Stimulated activated CD8-positive, alpha-beta memory T cell treated with anti-CD3 and anti-CD28 coated beads, Interleukin-7, amount 100 ng/mL, for 48 hours (primary cell): ENCODE results near the gene ABHD17B.
"Not testable (repeated sequence)": the region's sequence is repeated elsewhere in the genome, so short reads cannot be mapped to it uniquely, and the experiment has no call there.

ENCODE experiments used
- DNase-seq, 2 donors: peaks; one replicate each; pipeline ENCODE4 v3.0.0-alpha.2; 2020; ENCODE audit warnings: low read depth in 1 of 2; ENCODE audit errors: extremely low read depth in 1 of 2

Gene ABHD17B

GRCh38 chr9:71911061-71911907 lies at the start of gene ABHD17B, which contains the start of gene C9orf85:
Gene ABHD17B, minus strand, starts transcription at chr9:71911193. Its CDS starts 36,113 bp downstream, at chr9:71875080.
Gene C9orf85, plus strand, starts transcription at chr9:71911639. Its CDS starts 96 bp downstream, at chr9:71911735.
- DNase-seq = peak; percentile 93 to 98

- DNase-seq = no peak
Observed at GRCh38 chr9:71955300-71955915, 44.4 kb upstream of the ABHD17B start.

- DNase-seq = not testable (repeated sequence)
Observed at GRCh38 chr9:71954652-71955051, 43.7 kb upstream of the ABHD17B start.

DNA sequence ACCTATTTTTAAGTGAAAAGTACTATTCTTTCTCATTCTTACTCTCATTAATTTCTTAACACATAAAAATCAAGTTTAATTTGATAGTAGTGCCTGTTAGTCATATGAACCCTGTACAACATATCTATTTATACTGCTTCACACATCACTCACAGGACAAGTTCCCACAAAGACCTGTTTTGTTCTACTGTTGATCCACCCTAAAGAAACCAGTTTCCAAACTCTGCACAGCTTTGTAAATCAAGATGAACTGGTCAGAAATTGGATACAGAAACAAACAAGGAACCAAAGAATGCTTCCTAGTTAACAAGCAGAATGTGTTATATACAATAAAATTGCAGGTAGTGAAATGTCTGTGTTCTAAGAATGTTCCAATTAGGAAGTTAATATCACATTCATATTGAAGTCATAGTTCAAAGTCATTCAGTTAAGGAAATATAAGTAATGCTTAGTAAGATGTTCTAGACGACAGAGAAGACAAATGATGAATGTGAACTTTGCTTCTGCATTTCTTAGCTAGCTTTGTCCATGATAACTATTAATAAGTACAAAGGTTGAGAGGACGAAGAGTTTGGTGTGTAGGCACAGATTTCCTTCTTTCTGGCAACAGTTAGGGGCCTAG lies 33.9 kb upstream of the ABHD17B start:
- DNase-seq = no peak

- DNase-seq = no peak
Observed at GRCh38 chr9:71941998-71942567, 31.1 kb upstream of the ABHD17B start.

DNA sequence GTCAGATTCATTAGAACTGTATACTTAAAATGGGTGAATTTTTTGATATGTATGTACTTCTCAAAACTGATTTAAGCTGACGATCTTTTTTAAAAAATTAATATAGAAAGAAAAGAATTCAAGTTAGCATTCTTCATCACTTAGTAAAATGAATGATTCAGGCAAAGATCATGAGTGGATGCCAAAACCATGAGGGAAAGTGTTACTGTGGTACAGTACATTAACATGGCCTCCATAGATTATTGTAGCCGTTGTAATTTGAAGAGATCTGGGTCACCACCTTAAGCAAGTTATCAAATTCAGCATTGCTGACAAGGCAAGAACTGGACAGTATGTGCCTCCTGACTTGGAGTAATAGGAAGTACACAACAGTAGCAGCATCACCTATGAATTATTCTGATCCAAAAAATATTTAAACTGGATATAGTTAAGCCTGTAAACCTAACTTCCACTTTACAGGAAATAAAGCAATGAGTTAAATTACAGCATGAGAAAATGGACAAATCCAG lies 30.1 kb upstream of the ABHD17B start:
- no peak for DNase-seq

DNA sequence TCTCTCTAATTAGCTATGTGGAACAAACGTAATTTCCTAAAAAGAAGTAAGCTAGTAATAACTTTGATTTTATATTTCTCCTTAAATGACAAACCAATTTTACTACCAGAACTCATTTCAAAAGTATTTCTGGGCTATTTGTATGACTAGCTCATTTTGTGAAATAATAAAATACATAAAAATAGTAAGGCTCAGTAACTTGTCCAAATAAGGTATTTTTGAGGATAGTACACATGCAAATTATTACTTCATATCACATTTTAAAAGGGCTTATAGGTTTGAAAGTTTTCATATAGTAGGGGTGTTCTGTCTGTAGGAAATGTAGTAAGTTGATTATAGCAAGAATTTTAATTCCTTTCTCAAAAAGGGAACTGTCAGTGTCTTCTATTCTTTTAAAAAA lies 26.9 kb upstream of the ABHD17B start:
- DNase-seq = no peak

- DNase-seq = no peak
Observed at GRCh38 chr9:71937070-71937625, 26.2 kb upstream of the ABHD17B start.

DNA sequence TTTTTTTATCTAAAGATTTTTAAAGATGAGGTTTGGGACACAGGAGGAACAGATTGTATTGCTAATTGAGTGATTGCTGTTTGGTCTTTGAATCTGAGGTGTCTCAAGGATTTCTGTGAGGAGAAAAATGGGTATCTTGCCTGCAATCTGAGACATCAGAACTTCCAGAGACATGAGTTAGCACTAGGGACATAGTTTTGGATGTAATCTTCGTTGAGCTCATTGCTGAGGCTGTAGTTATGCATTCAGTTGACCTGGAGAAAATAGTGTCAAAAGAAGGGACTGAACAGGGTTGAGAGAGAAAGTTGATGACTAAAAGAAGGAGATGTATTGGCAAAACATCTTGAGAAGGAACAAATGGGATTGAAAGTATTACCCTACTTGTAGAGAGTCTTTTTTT lies 25.1 kb upstream of the ABHD17B start:
- no peak for DNase-seq

DNA sequence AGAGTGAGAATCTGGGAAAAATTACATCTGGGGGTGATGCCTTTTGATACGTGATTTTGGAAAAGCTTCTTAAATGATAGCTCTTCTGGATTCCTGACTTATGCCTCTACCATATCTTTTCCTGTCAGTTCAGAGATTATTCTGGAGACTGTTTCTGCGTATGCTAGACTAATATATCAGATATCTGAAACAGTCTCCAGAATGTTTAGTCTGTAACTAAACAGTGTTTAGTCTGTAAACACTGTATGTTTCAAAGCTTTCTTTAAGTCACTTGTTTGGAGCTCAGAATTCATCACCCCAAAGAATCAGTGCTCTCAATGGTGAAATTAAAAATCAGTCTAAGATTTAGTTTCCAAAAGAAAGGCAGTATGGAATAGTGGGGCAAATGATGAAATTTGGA lies 20.2 kb upstream of the ABHD17B start:
- DNase-seq = no peak

DNA sequence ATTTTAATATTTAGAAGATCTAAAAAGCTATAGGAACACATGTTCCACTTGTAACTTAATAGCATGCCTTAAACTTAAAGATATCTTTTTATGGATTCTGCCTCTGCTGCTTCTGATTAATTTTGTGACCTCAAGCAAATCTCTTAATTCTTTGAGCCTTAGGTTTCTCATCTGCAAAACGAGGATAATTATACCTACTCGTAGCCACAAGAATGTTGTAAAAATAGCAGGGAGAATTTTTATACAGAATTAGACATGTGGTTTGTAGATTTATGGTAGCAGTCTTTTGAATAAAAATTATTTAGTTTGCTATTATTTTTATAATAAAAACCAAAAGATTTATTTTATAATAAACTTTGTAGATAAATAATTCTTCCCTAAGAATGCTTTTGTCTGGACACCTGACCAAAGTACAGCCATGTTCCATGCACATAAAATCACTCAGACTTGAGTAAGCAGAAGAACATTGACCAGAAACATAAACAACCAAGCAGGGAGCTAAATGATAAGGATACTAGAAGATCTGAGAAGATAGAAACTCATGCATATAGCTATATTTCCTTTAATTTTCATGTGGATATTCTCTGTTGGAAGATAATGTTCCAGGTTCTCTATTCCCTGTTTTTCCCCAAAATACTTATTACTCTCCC lies 18.9 kb upstream of the ABHD17B start:
- DNase-seq = no peak

DNA sequence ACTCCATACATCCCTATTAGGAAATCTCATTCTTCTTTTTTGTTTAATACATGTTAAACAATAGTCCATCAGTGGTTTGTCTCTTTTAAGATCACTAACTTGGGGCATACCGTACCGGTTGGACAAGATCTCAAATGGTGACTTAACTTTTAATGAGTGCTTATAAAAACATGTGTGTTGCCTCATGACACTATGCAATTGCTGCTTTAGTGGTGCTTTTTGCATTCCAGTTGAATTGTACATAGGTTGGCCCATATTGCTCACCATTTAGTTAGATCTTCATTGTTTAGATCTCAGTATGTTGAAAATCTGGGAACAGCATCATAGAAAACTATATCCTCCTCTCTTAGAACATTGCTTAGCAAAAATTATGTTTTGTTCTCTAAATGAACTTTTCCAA lies 18.2 kb upstream of the ABHD17B start:
- no peak for DNase-seq

DNA sequence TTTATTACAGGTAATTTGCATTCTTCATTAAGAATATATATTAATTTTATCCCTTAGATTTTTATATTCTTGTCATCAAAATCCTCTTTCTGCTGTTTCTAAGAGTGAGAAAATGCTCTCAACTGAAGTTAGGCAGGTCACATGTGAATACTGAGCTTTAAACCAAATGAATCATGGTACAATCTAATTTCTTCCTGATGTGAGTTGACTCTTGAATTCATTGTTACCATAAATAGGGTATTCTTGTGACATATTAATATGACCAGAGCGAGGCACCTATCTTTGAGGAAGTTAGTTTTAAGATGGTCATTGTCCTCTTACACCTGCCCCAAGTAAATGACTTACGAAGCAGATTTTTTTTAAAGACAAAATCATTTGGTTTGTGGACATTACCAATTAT lies 17.8 kb upstream of the ABHD17B start:
- no peak for DNase-seq

- no peak for DNase-seq
Observed at GRCh38 chr9:71928376-71928775, 17.4 kb upstream of the ABHD17B start.

DNA sequence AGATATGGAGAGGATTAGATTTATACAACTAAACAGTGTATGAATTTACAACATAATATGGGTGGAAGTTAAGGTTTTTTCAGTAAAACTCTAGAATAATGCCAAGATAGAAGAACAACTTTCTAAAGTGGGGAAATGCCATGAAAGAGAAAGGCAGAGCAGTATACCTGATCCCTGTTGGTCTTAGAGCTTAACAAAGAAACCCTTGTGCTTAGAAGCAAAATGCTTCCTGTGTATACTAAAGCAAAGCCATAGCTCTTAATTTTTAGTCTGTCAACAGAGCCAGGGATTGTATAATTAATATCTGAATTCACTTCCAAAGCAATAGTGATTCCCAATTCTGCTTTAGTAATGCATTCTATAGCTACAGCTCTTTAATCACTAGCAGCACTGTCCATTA lies 14.8 kb upstream of the ABHD17B start:
- DNase-seq = no peak

DNA sequence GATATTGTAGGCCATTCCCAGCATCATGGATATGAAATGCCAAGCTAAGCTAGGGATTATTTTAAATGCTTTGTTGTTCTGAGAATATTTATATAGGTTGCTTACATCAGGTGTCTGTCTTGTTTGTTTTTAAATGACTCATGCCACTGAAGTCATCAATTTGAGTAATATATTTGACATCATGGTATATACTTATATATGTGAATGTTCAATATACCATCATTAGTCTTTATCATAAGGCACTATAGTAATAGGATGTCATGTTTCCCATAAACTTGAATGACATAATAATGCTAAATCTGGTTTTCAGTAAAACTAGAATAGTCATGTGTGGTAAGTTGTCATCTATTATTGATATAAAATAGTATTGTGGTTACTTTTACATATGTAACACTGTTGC lies 13.6 kb upstream of the ABHD17B start:
- no peak for DNase-seq

DNA sequence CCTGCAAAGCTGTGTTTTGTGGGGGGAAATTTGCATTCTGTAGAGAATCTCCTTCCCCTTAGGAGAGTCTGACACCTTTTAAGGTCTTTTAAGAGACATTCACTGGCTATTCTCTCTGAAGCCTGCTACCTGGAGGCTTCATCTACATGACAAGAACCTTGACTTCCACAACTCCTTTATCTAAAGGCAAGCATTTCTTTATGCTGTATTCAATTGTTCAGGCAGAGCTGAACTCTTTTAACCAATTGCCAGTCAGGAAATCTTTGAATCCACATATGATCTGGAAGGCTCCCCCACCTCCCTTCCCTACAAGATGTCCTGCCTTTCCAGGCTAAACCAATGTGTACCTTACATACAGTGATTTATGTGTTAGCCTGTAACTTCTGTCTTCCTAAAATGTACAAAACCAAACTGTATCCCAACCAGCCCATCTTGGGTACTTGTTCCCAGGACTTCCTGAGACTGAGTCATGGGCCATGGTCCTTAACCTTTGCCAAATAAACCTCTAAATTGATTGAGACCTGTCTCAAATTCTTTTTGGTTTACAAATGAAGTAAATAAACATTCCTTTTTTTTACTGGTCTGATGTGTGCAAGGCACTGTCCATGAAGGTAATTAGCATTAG lies 10.3 kb upstream of the ABHD17B start:
- no peak for DNase-seq

DNA sequence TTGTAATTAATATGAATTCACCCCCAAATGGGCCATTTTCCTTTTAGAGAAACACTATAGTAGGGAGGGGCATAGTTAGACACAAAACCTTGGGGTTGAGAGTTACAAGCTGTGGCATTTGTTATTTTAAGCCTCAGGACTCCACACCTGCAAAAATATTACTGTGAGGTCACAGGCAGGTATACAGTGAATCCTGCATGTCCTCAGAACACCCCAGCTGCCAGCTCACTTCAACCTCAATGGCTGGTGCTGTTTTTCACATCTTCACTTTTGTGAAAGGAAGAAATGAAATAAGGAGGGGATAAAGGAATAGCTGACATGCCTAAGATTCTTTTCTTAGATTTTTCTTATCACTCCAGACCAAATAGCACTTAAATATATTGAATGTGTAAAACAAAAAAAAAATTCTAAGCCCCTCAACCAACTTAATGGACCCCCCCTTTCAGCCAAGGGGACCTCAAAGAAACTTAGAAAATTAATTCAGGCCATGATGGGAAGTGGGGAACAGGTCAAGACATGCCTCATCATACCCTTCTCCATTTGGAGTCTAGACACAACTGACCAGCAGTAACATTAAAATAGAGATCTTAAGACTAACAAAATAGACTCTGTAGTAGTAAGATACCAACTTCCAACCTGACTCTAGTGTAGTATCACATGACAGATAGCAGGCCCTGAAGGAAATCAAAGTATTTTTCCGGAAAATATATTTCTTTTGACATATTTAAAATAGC lies 9.6 kb upstream of the ABHD17B start:
- no peak for DNase-seq

- DNase-seq = no peak
Observed at GRCh38 chr9:71918419-71918818, 7.4 kb upstream of the ABHD17B start.
